Smooth muscle cell (in vitro differentiated cells): ENCODE measurements around the gene IGSF1. TPM values are rescaled to one million over a fixed set of nuclear protein-coding genes. Genes with fewer than 3 reads are reported as not detected.

ENCODE experiments used
- DNase-seq: peaks from one replicate; lab custom pipeline; 2025; ENCODE audit not compliant: unreplicated experiment; lab: John Stamatoyannopoulos, UW
- H2AFZ ChIP-seq: fragments of 200-600 bp; sonication (generic); 2 replicates; pipeline ENCODE4 v1.6.0; 2016; ENCODE audit warnings: antibody characterized with exemption, low read depth, mild to moderate bottlenecking
- H3F3A ChIP-seq: fragments of 200-600 bp; sonication (generic); 2 replicates; pipeline ENCODE4 v1.6.0; 2017; ENCODE audit warnings: antibody characterized with exemption, low read depth
- H3K27ac ChIP-seq: fragments of 200-600 bp; sonication (generic); 2 replicates; pipeline ENCODE4 v1.5.1; 2016; ENCODE audit warnings: low read depth, mild to moderate bottlenecking
- H3K27me3 ChIP-seq: fragments of 200-600 bp; sonication (generic); 2 replicates; pipeline ENCODE4 v1.6.1; 2016; ENCODE audit warnings: low read depth, mild to moderate bottlenecking
- H3K36me3 ChIP-seq: fragments of 200-600 bp; sonication (generic); 2 replicates; pipeline ENCODE4 v1.5.1; 2016; ENCODE audit warnings: low read depth
- H3K4me1 ChIP-seq: fragments of 200-600 bp; sonication (generic); 2 replicates; pipeline ENCODE4 v1.5.1; 2016; ENCODE audit warnings: low read depth
- H3K4me2 ChIP-seq: fragments of 200-600 bp; sonication (generic); 2 replicates; pipeline ENCODE4 v1.6.0; 2016; ENCODE audit warnings: mild to moderate bottlenecking
- H3K4me3 ChIP-seq: fragments of 200-600 bp; sonication (generic); 2 replicates; pipeline ENCODE4 v1.5.1; 2016; ENCODE audit warnings: mild to moderate bottlenecking
- H3K79me2 ChIP-seq: fragments of 200-600 bp; sonication (generic); 2 replicates; pipeline ENCODE4 v1.6.0; 2016; ENCODE audit warnings: low read depth, mild to moderate bottlenecking
- H3K9ac ChIP-seq: fragments of 200-600 bp; sonication (generic); 2 replicates; pipeline ENCODE4 v1.6.0; 2016; ENCODE audit warnings: low read depth
- H3K9me3 ChIP-seq: fragments of 200-600 bp; sonication (generic); replicated peaks from 2 replicates; pipeline ENCODE4 v1.5.1; 2016; ENCODE audit warnings: low read depth
- H4K20me1 ChIP-seq: fragments of 200-600 bp; sonication (generic); 2 replicates; pipeline ENCODE4 v1.6.0; 2016; ENCODE audit warnings: low read depth
- CTCF ChIP-seq: fragments of 200-600 bp; sonication (generic); IDR thresholded peaks from 2 replicates; pipeline ENCODE4 v1.5.1; 2017; ENCODE audit warnings: borderline replicate concordance, mild to moderate bottlenecking, antibody characterized with exemption; ENCODE audit not compliant: insufficient read depth, poor library complexity, severe bottlenecking
- WGBS: methylation state at CpG from one replicate; pipeline ENCODE4 v1.1.7; 2016; ENCODE audit warnings: low lambda C conversion rate; 5-methylcytosine and 5-hydroxymethylcytosine counted together
- polyA plus RNA-seq: library from polyadenylated mRNA; unstranded; fragments of >200 nt; fragmentation: Nextera tagmentation; extraction: Ambion mirVana; gene quantifications from 2 replicates; pipeline ENCODE4 v1.2.1, GENCODE V29; 2016
- total RNA-seq: library from RNA; depleted of rRNA; stranded (reverse); fragments of >200 nt; gene quantifications from 2 replicates; pipeline ENCODE4 v1.2.3, GENCODE V29; 2014

IGSF1 gene
- total and polyA plus RNA-seq, 2 experiments from 2014 or later, result 1.1 TPM

- Histone ChIP-seq H3K27me3 (no peaks in the 10 kb centered on the region), H3K4me1 (no peaks in the 10 kb centered on the region), H3K27ac (no peak overlapping the region), H4K20me1 (no peaks in the 10 kb centered on the region), H3K9me3 (no peaks in the 10 kb centered on the region), H3K4me3 (no peak overlapping the region), H2AFZ (no peak overlapping the region), H3K9ac (no peak overlapping the region), H3F3A (no peaks in the 10 kb centered on the region), H3K36me3 (no peaks in the 10 kb centered on the region), H3K4me2 (no peak overlapping the region), H3K79me2 (no peaks in the 10 kb centered on the region)
- no peak for DNase-seq
- WGBS, result 70% methylated on average over 2 of the region's 2 CpGs
- no peak for TF ChIP-seq CTCF
Observed at GRCh38 chrX:131239057-131239456, 50.0 kb downstream of the IGSF1 start.

GRCh38 chrX:131237363-131237762, 51.7 kb downstream of the IGSF1 start:
- Histone ChIP-seq H4K20me1 (no peaks in the 10 kb centered on the region), H3K4me3 (no peak overlapping the region), H2AFZ (no peak overlapping the region), H3K27ac (no peak overlapping the region), H3K9me3 (no peaks in the 10 kb centered on the region), H3K4me1 (no peaks in the 10 kb centered on the region), H3F3A (no peaks in the 10 kb centered on the region), H3K79me2 (no peaks in the 10 kb centered on the region), H3K9ac (no peak overlapping the region), H3K27me3 (no peaks in the 10 kb centered on the region), H3K36me3 (no peaks in the 10 kb centered on the region), H3K4me2 (no peak overlapping the region)
- TF ChIP-seq CTCF, result no peak
- DNase-seq, result no peak
- WGBS, result 46% methylated on average over 2 of the region's 2 CpGs

- Histone ChIP-seq H3K27ac (no peak overlapping the region), H3K9me3 (no peaks in the 10 kb centered on the region), H3K4me1 (no peaks in the 10 kb centered on the region), H3K4me3 (no peak overlapping the region), H3K4me2 (no peak overlapping the region), H3K9ac (no peak overlapping the region), H3F3A (no peaks in the 10 kb centered on the region), H3K27me3 (no peaks in the 10 kb centered on the region), H3K36me3 (no peaks in the 10 kb centered on the region), H3K79me2 (no peaks in the 10 kb centered on the region), H2AFZ (no peak overlapping the region), H4K20me1 (no peaks in the 10 kb centered on the region)
- DNase-seq, result no peak
- TF ChIP-seq CTCF, result no peak
- 59% methylated on average over 4 of the region's 4 CpGs for WGBS
Observed at GRCh38 chrX:131235768-131236545, 53.1 kb downstream of the IGSF1 start.

GRCh38 chrX:131227608-131228007, 61.5 kb downstream of the IGSF1 start:
- Histone ChIP-seq H3K79me2 (no peaks in the 10 kb centered on the region), H3K9ac (no peak overlapping the region), H3K4me2 (no peak overlapping the region), H3K9me3 (no peaks in the 10 kb centered on the region), H2AFZ (no peak overlapping the region), H3K4me3 (no peak overlapping the region), H4K20me1 (no peaks in the 10 kb centered on the region), H3K4me1 (no peaks in the 10 kb centered on the region), H3F3A (no peaks in the 10 kb centered on the region), H3K27me3 (no peaks in the 10 kb centered on the region), H3K27ac (no peak overlapping the region), H3K36me3 (no peaks in the 10 kb centered on the region)
- no peak for DNase-seq
- WGBS, result 56% methylated on average over 1 of the region's 1 CpG
- no peak for TF ChIP-seq CTCF
